NT2/D1 (cell line): ENCODE results near the gene CGB1.

Experiments used
- YY1 ChIP-seq: IDR thresholded peaks from 2 replicates; pipeline ENCODE4 v1.6.1; 2011; ENCODE audit not compliant: insufficient read length, insufficient read depth
- ZNF274 ChIP-seq: IDR thresholded peaks from 2 replicates; pipeline ENCODE4 v1.6.1; 2011; ENCODE audit warnings: mild to moderate bottlenecking, low read depth, low read length

GRCh38 chr19:48988286-48988685, 48.4 kb downstream of the CGB1 start:
- TF ChIP-seq ZNF274 (no peak), YY1 (no peak)
